Upper lobe of left lung (tissue), 4 donors: Measurements from ENCODE around the gene MRPL37.
"Not testable (repeated sequence)": the region's sequence is repeated elsewhere in the genome, so short reads cannot be mapped to it uniquely, and the experiment has no call there.

Experiments
- CTCF ChIP-seq, 6 experiments: fragments of 450-650 bp in 4 of 6; fragments of 200-600 bp in 2 of 6; sonication (generic) in 2 of 6; IDR thresholded peaks; one replicate each; pipeline ENCODE4 v1.5.1; 2016 to 2019; ENCODE audit warnings: antibody characterized with exemption in 6 of 6
- EP300 ChIP-seq, 4 donors: sonication (generic); formaldehyde crosslinking; IDR thresholded peaks; one replicate each; pipeline ENCODE4 v1.5.1; 2017; ENCODE audit warnings: antibody characterized with exemption in 4 of 4, control low read depth in 2 of 4
- POLR2A ChIP-seq, 4 donors: fragments of 450-650 bp; IDR thresholded peaks; one replicate each; pipeline ENCODE4 v1.5.1; 2016 to 2017; ENCODE audit warnings: antibody characterized with exemption in 4 of 4, mild to moderate bottlenecking in 2 of 4
- POLR2AphosphoS5 ChIP-seq, 2 donors: sonication (generic); formaldehyde crosslinking; IDR thresholded peaks; one replicate each; pipeline ENCODE4 v1.5.1; 2017; ENCODE audit warnings: antibody characterized with exemption in 2 of 2

GRCh38 chr1:54233196-54233595 lies 33.2 kb downstream of the MRPL37 start:
- not testable (repeated sequence) for TF ChIP-seq CTCF, POLR2A, POLR2AphosphoS5, EP300 (IDR thresholded peaks at IDR 0.05)
